K562 (cell line): ENCODE measurements around the gene COMMD2. TPM values are rescaled to one million over a fixed set of nuclear protein-coding genes. Genes with fewer than 3 reads are reported as not detected.

Experiments
- BCL6 ChIP-seq: fragments of 250-450 bp; sonication (Bioruptor Pico); IDR thresholded peaks from 2 replicates; pipeline ENCODE4 v1.4.0; 2020
- DMBX1 ChIP-seq: fragments of 250-450 bp; sonication (Bioruptor Pico); IDR thresholded peaks from 2 replicates; pipeline ENCODE4 v1.8.0; 2022; ENCODE audit warnings: inconsistent platforms, mild to moderate bottlenecking, moderate library complexity, borderline replicate concordance
- EHMT2 ChIP-seq: fragments of 450-650 bp; IDR thresholded peaks from 2 replicates; pipeline ENCODE4 v1.6.1; 2018; ENCODE audit warnings: antibody characterized with exemption
- ETV6 ChIP-seq, 3 experiments: fragments of 150-350 bp in 1 of 3; sonication (generic) in 1 of 3; formaldehyde crosslinking in 1 of 3; IDR thresholded peaks; 2 replicates each; pipeline versions ENCODE4 v1.6.1 to v1.8.0; 2014 to 2022; ENCODE audit warnings: borderline replicate concordance in 2 of 3, low read depth in 2 of 3, antibody characterized with exemption in 1 of 3, low read length in 1 of 3, mild to moderate bottlenecking in 1 of 3, missing genetic modification reagents in 1 of 3
- HNRNPUL1 ChIP-seq: fragments of 200-400 bp; formaldehyde crosslinking; IDR thresholded peaks from 2 replicates; pipeline ENCODE4 v1.6.1; 2017; ENCODE audit warnings: low read length
- KLF1 ChIP-seq: fragments of 450-650 bp; IDR thresholded peaks from 2 replicates; pipeline ENCODE4 v1.6.1; 2016; ENCODE audit warnings: missing genetic modification characterization, missing compliant biosample characterization
- KLF10 ChIP-seq: fragments of 250-450 bp; sonication (Bioruptor Pico); IDR thresholded peaks from 2 replicates; pipeline ENCODE4 v1.6.1; 2021; ENCODE audit warnings: matching md5 sums
- MTA3 ChIP-seq: fragments of 450-650 bp; formaldehyde crosslinking; IDR thresholded peaks from 2 replicates; pipeline ENCODE4 v1.6.1; 2017; ENCODE audit warnings: mild to moderate bottlenecking, borderline replicate concordance
- NFIX ChIP-seq: fragments of 250-450 bp; sonication (Bioruptor Pico); IDR thresholded peaks from 2 replicates; pipeline ENCODE4 v1.4.0; 2020; ENCODE audit warnings: low read depth, mild to moderate bottlenecking, moderate library complexity
- PCBP1 ChIP-seq: fragments of 200-400 bp; formaldehyde crosslinking; IDR thresholded peaks from 2 replicates; pipeline ENCODE4 v1.6.1; 2018; ENCODE audit warnings: mild to moderate bottlenecking, low read depth, low read length; ENCODE audit not compliant: poor library complexity, severe bottlenecking
- POLR3G ChIP-seq: IDR thresholded peaks from 2 replicates; pipeline ENCODE4 v1.6.1; 2011; ENCODE audit not compliant: insufficient read length, insufficient replicate concordance; ENCODE audit errors: extremely low read depth
- SMARCA5 ChIP-seq: fragments of 450-650 bp; IDR thresholded peaks from 2 replicates; pipeline ENCODE4 v1.6.1; 2016
- SMARCE1 ChIP-seq: fragments of 450-650 bp; IDR thresholded peaks from 2 replicates; pipeline ENCODE4 v1.7.1; 2016; ENCODE audit warnings: mild to moderate bottlenecking
- SNRNP70 ChIP-seq: fragments of 200-400 bp; formaldehyde crosslinking; optimal IDR thresholded peaks from 2 replicates; pipeline ENCODE3; 2017; ENCODE audit warnings: low read depth, low read length
- STAT5B ChIP-seq: fragments of 250-450 bp; sonication (Bioruptor Pico); IDR thresholded peaks from 2 replicates; pipeline ENCODE4 v1.8.0; 2021; ENCODE audit warnings: mild to moderate bottlenecking, inconsistent platforms
- ZNF121 ChIP-seq: sonication (generic); formaldehyde crosslinking; conservative IDR thresholded peaks from 2 replicates; pipeline ENCODE4 v1.8.0; 2022; ENCODE audit warnings: missing genetic modification reagents
- ZNF263 ChIP-seq: sonication (generic); formaldehyde crosslinking; IDR thresholded peaks from 2 replicates; pipeline ENCODE4 v1.8.0; 2022; ENCODE audit warnings: mild to moderate bottlenecking, missing genetic modification reagents, borderline replicate concordance
- ZNF395 ChIP-seq: fragments of 200-800 bp; sonication (Bioruptor generic); IDR thresholded peaks from 2 replicates; pipeline ENCODE4 v1.6.1; 2017; ENCODE audit warnings: missing genetic modification characterization, missing compliant biosample characterization
- ZNF76 ChIP-seq: fragments of 250-450 bp; sonication (Bioruptor Pico); IDR thresholded peaks from 2 replicates; pipeline ENCODE4 v1.4.0; 2020; ENCODE audit warnings: mild to moderate bottlenecking, moderate library complexity, borderline replicate concordance
- polyA plus RNA-seq, 8 experiments: library from polyadenylated mRNA; depleted of rRNA in 4 of 8; stranded (reverse) in 5 of 8; unstranded in 3 of 8; fragments of >200 nt; fragmentation: Nextera tagmentation in 2 of 8; fragmentation: Illumina TruSeq in 1 of 8; extraction: Ambion mirVana in 2 of 8; extraction: Trizol in 1 of 8; gene quantifications; 2 replicates each; pipeline versions ENCODE4 v1.2.1 to v1.2.3, GENCODE V29; 2011 to 2014; ENCODE audit warnings: inconsistent platforms in 1 of 8, missing spikeins in 1 of 8
- total RNA-seq, 7 experiments: library from RNA; depleted of rRNA in 6 of 7; stranded (reverse); fragments of >200 nt in 6 of 7; fragmentation: Illumina TruSeq in 2 of 7; extraction: Trizol in 2 of 7; gene quantifications; 2 replicates each; pipeline versions ENCODE4 v1.2.1 to v1.2.3, GENCODE V29; 2011 to 2021; ENCODE audit warnings: low replicate concordance in 1 of 7
- TF ChIP-seq, protein P1 (sequence below), 2 experiments: fragments of 450-650 bp in 1 of 2; sonication (generic) in 1 of 2; formaldehyde crosslinking; conservative IDR thresholded peaks; 2 replicates each; pipeline versions ENCODE4 v1.4.0 to v1.8.1; 2020 to 2022; ENCODE audit warnings: mild to moderate bottlenecking in 1 of 2, missing genetic modification reagents in 1 of 2
- TF ChIP-seq, protein P2 (sequence below): fragments of 250-450 bp; sonication (Bioruptor Pico); IDR thresholded peaks from 2 replicates; pipeline ENCODE4 v1.4.0; 2020; ENCODE audit warnings: mild to moderate bottlenecking, moderate library complexity

COMMD2 gene
- total and polyA plus RNA-seq, 9 of the 15 experiments (the other 6 are each of a cell fraction or from before 2014, with no cell fraction given): 25.8 to 102 (median 41.8) TPM

DNA sequence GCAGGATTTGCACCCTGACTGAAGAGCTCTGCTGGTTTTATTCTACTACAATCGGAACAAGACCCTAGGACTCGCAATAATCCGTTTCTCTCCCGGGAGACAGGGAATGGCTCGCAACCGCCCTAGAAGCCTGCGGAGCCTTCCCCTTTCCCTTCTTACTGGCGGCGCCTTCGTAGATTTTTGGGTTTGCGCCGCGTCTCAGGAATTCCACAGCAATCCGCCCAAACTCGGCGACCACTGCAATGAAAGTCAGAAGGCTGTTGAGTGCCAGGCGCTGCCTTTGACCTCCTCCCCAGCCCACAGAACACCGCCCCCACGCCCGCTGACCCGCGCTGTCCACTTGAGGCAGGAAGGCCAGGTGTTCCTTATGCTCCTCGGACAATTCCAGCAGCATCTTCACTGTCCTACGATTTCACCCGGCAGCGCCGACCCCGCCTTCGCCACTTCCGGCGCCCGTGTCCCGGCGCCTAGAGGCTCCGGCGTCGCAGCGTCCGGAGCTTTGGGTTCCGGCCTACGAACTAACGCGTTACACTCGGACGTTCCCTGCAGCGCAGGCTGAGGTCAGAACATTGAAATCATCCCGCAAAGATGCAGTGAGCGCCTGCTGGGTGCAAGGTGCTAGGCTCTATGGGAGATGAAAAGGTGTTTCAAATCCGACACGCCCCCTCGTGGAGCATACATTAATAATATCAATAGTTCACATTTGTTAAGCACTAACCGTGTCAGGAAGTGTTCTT, at the start of gene COMMD2 (continued):
- TF ChIP-seq, protein P1, sequence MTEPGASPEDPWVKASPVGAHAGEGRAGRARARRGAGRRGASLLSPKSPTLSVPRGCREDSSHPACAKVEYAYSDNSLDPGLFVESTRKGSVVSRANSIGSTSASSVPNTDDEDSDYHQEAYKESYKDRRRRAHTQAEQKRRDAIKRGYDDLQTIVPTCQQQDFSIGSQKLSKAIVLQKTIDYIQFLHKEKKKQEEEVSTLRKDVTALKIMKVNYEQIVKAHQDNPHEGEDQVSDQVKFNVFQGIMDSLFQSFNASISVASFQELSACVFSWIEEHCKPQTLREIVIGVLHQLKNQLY (CRISPR knock-in tag; conservative IDR thresholded peaks at IDR 0.05): no peak
- TF ChIP-seq NFIX: no peak
- TF ChIP-seq KLF10 (CRISPR knock-in tag): no peak
- no peak for TF ChIP-seq ZNF121
- TF ChIP-seq EHMT2: peak; percentile 60; the same call in 1 of the 2 replicates
- no peak for TF ChIP-seq SMARCE1
- TF ChIP-seq, protein P2, sequence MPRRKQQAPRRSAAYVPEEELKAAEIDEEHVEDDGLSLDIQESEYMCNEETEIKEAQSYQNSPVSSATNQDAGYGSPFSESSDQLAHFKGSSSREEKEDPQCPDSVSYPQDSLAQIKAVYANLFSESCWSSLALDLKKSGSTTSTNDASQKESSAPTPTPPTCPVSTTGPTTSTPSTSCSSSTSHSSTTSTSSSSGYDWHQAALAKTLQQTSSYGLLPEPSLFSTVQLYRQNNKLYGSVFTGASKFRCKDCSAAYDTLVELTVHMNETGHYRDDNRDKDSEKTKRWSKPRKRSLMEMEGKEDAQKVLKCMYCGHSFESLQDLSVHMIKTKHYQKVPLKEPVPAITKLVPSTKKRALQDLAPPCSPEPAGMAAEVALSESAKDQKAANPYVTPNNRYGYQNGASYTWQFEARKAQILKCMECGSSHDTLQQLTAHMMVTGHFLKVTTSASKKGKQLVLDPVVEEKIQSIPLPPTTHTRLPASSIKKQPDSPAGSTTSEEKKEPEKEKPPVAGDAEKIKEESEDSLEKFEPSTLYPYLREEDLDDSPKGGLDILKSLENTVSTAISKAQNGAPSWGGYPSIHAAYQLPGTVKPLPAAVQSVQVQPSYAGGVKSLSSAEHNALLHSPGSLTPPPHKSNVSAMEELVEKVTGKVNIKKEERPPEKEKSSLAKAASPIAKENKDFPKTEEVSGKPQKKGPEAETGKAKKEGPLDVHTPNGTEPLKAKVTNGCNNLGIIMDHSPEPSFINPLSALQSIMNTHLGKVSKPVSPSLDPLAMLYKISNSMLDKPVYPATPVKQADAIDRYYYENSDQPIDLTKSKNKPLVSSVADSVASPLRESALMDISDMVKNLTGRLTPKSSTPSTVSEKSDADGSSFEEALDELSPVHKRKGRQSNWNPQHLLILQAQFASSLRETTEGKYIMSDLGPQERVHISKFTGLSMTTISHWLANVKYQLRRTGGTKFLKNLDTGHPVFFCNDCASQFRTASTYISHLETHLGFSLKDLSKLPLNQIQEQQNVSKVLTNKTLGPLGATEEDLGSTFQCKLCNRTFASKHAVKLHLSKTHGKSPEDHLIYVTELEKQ (CRISPR knock-in tag): no peak
- no peak for TF ChIP-seq ETV6 (IDR thresholded peaks at IDR 0.05; ENCODE audit: borderline replicate concordance in 1 of 2, low read depth in 2 of 2, low read length in 1 of 2)
- no peak for TF ChIP-seq ETV6 (CRISPR knock-in tag; IDR thresholded peaks at IDR 0.05; ENCODE audit: borderline replicate concordance)
- TF ChIP-seq SNRNP70: no peak
- peak; percentile 59; the same call in 1 of the 2 replicates for TF ChIP-seq MTA3
- no peak for TF ChIP-seq BCL6 (CRISPR knock-in tag)
- no peak for TF ChIP-seq KLF1 (tag)
- TF ChIP-seq ZNF76: no peak
- no peak for TF ChIP-seq POLR3G
- peak; percentile 51; the same call in 1 of the 2 replicates for TF ChIP-seq DMBX1 (CRISPR knock-in tag)
- TF ChIP-seq PCBP1: no peak
- TF ChIP-seq SMARCA5: no peak
- no peak for TF ChIP-seq HNRNPUL1
- TF ChIP-seq ZNF395 (CRISPR knock-in tag): no peak
- no peak for TF ChIP-seq ZNF263 (CRISPR knock-in tag)
- TF ChIP-seq STAT5B (CRISPR knock-in tag): no peak
